ENCODE results near the gene CGB1. TPM values are rescaled to one million over a fixed set of nuclear protein-coding genes. Genes with fewer than 3 reads are reported as not detected.

The CGB1 gene
- total RNA-seq, 1 donor from 2014 or later, result not detected

GRCh38 chr19:48993175-48994034, 43.3 kb downstream of the CGB1 start, which contains the start of the genes GYS1 and RUVBL2:
Gene GYS1, minus strand, starts transcription at chr19:48993309. Its CDS starts 197 bp downstream, at chr19:48993112.
Gene RUVBL2, plus strand, starts transcription at chr19:48993887. Its CDS starts 25 bp downstream, at chr19:48993912.
- peaks cover 3% of the 10 kb centered on the region for H3K36me3 Mint-ChIP-seq (ENCODE audit: insufficient read depth)
- H3K9me3 Mint-ChIP-seq (ENCODE audit: low read depth), result no peaks in the 10 kb centered on the region
- H3K27me3 Mint-ChIP-seq, result no peaks in the 10 kb centered on the region
- H3K27ac Mint-ChIP-seq, result peak within 1 kb of the TSS; percentile 97
- peak; percentile 99 for DNase-seq (ENCODE audit: low spot score, unreplicated experiment)
- H3K4me1 Mint-ChIP-seq (ENCODE audit: low read depth), result peaks cover 20% of the 10 kb centered on the region
- peak; percentile 93 for TF ChIP-seq CTCF (IDR thresholded peaks at IDR 0.05; ENCODE audit: unreplicated experiment)
- peak within 1 kb of the TSS; percentile 99 for H3K4me3 Mint-ChIP-seq (ENCODE audit: low read depth)

- H3K27ac Mint-ChIP-seq, result peak overlapping the region; percentile 96
- peaks cover 19% of the 10 kb centered on the region for H3K4me1 Mint-ChIP-seq (ENCODE audit: low read depth)
- H3K36me3 Mint-ChIP-seq (ENCODE audit: insufficient read depth), result peaks cover 8% of the 10 kb centered on the region
- no peak for DNase-seq (ENCODE audit: low spot score, unreplicated experiment)
- H3K4me3 Mint-ChIP-seq (ENCODE audit: low read depth), result peak overlapping the region; percentile 99
- no peak for TF ChIP-seq CTCF (IDR thresholded peaks at IDR 0.05; ENCODE audit: unreplicated experiment)
- H3K27me3 Mint-ChIP-seq, result no peaks in the 10 kb centered on the region
- H3K9me3 Mint-ChIP-seq (ENCODE audit: low read depth), result no peaks in the 10 kb centered on the region
Observed at GRCh38 chr19:48992581-48993174, 44.0 kb downstream of the CGB1 start.

GRCh38 chr19:48991873-48992580, 44.7 kb downstream of the CGB1 start:
- H3K27me3 Mint-ChIP-seq, result no peaks in the 10 kb centered on the region
- peak overlapping the region; percentile 96 for H3K27ac Mint-ChIP-seq
- H3K9me3 Mint-ChIP-seq (ENCODE audit: low read depth), result no peaks in the 10 kb centered on the region
- peak overlapping the region; percentile 99 for H3K4me3 Mint-ChIP-seq (ENCODE audit: low read depth)
- H3K36me3 Mint-ChIP-seq (ENCODE audit: insufficient read depth), result peaks cover 10% of the 10 kb centered on the region
- TF ChIP-seq CTCF (IDR thresholded peaks at IDR 0.05; ENCODE audit: unreplicated experiment), result no peak
- DNase-seq (ENCODE audit: low spot score, unreplicated experiment), result no peak
- peaks cover 18% of the 10 kb centered on the region for H3K4me1 Mint-ChIP-seq (ENCODE audit: low read depth)

GRCh38 chr19:48991011-48991609, 45.6 kb downstream of the CGB1 start:
- DNase-seq (ENCODE audit: low spot score, unreplicated experiment), result no peak
- Mint-ChIP-seq H3K36me3 (ENCODE audit: insufficient read depth) (peaks cover 10% of the 10 kb centered on the region), H3K27me3 (no peaks in the 10 kb centered on the region), H3K4me3 (ENCODE audit: low read depth) (no peak overlapping the region), H3K4me1 (ENCODE audit: low read depth) (peaks cover 18% of the 10 kb centered on the region), H3K9me3 (ENCODE audit: low read depth) (no peaks in the 10 kb centered on the region), H3K27ac (no peak overlapping the region)
- no peak for TF ChIP-seq CTCF (IDR thresholded peaks at IDR 0.05; ENCODE audit: unreplicated experiment)

- no peak for DNase-seq (ENCODE audit: low spot score, unreplicated experiment)
- Mint-ChIP-seq H3K36me3 (ENCODE audit: insufficient read depth) (peaks cover 10% of the 10 kb centered on the region), H3K9me3 (ENCODE audit: low read depth) (no peaks in the 10 kb centered on the region), H3K27ac (peak overlapping the region; percentile 26), H3K4me1 (ENCODE audit: low read depth) (peaks cover 18% of the 10 kb centered on the region), H3K4me3 (ENCODE audit: low read depth) (no peak overlapping the region), H3K27me3 (no peaks in the 10 kb centered on the region)
- TF ChIP-seq CTCF (IDR thresholded peaks at IDR 0.05; ENCODE audit: unreplicated experiment), result no peak
Observed at GRCh38 chr19:48990400-48990799, 46.3 kb downstream of the CGB1 start.
